ENCODE data around the gene TMOD3.

DNA sequence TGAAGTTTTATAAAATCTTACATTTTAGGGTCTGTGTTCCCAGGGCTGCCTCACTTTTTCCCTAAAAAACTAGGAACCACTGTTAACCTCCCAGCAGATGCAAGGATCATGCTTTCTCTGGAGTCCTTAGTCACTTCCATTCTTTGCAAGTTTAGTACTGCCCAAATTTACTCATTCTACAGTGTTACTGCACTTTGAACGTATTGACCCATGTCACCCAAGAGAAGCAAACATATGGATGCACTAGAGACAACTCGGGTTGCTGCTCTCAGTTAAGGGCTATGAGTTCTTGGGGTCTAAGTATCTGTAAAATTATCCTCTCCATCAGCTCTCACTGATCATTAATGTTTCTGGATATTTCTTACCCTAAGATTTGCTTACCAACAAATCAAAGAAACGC is 83.1 kb downstream of the TMOD3 start:
- TF ChIP-seq CTCF (IDR thresholded peaks at IDR 0.05) = no peak
- TF ChIP-seq EZH2 (IDR thresholded peaks at IDR 0.05) = no peak
- no peak for TF ChIP-seq EZH2phosphoT487 (IDR thresholded peaks at IDR 0.05)

All from neural progenitor cell (in vitro differentiated cells).